Measurements from ENCODE around the gene ELMO1. TPM values are rescaled to one million over a fixed set of nuclear protein-coding genes. Genes with fewer than 3 reads are reported as not detected.

Gene ELMO1, protein sequence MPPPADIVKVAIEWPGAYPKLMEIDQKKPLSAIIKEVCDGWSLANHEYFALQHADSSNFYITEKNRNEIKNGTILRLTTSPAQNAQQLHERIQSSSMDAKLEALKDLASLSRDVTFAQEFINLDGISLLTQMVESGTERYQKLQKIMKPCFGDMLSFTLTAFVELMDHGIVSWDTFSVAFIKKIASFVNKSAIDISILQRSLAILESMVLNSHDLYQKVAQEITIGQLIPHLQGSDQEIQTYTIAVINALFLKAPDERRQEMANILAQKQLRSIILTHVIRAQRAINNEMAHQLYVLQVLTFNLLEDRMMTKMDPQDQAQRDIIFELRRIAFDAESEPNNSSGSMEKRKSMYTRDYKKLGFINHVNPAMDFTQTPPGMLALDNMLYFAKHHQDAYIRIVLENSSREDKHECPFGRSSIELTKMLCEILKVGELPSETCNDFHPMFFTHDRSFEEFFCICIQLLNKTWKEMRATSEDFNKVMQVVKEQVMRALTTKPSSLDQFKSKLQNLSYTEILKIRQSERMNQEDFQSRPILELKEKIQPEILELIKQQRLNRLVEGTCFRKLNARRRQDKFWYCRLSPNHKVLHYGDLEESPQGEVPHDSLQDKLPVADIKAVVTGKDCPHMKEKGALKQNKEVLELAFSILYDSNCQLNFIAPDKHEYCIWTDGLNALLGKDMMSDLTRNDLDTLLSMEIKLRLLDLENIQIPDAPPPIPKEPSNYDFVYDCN
- total RNA-seq, result 120 and 127 TPM in 2 replicates

- intact Hi-C loops (cut with micrococcal nuclease), result loop anchor here (1.0 to 10.0 kb wide), 18 partner anchors 7 to 1756 kb away; partner anchors contain the start of genes EEPD1, SEPTIN7 and STARD3NL
Measured at GRCh38 chr7:37448636-37449361, at the start of gene ELMO1. Gene ELMO1 (minus strand): TSS chr7:37448864. CDS start chr7:37342690, 106,174 bp downstream.

GRCh38 chr7:37497576-37497975 is 48.9 kb upstream of the ELMO1 start:
- intact Hi-C loops (cut with micrococcal nuclease), result loop anchor here (5.0 kb wide), 2 partner anchors 130 to 1010 kb away; no protein-coding TSS in a partner anchor

GRCh38 chr7:37495574-37496184 is 47.0 kb upstream of the ELMO1 start:
- intact Hi-C loops (cut with micrococcal nuclease), result loop anchor here (1.0 to 5.0 kb wide), 7 partner anchors 47 to 1008 kb away; partner anchors contain the start of gene ELMO1

- intact Hi-C loops (cut with micrococcal nuclease), result loop anchor here (1.0 to 5.0 kb wide), 7 partner anchors 46 to 1008 kb away; partner anchors contain the start of gene ELMO1
Measured at GRCh38 chr7:37494926-37495325, 46.3 kb upstream of the ELMO1 start.

- intact Hi-C loops (cut with micrococcal nuclease), result loop anchor here (2.0 kb wide), 1 partner anchor 45 kb away; the partner anchor contains the start of gene ELMO1
Measured at GRCh38 chr7:37493810-37494209, 45.1 kb upstream of the ELMO1 start.

DNA sequence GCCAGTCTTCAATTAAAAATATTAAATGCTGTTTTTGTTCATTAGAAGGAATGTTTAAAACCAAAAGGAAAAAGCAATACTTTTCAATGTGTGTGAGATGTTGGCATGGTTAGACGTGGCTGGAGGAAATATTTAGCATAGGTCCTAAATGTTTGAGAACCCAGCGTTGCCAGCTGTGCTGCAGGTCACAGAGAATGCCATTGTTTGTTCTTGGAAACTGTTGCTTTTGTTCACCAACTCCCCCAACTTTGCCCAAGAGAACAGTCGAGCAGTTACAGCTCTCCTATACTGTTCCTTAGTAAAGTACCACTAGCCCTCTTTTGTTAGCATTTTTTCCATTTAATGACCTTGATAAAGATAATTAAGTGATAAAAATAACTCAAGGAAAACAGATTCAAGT is 44.5 kb upstream of the ELMO1 start:
- intact Hi-C loops (cut with micrococcal nuclease), result no loop called here

- intact Hi-C loops (cut with micrococcal nuclease), result no loop called here
Measured at GRCh38 chr7:37491919-37492694, 43.4 kb upstream of the ELMO1 start.

GRCh38 chr7:37489703-37490102 is 41.0 kb upstream of the ELMO1 start:
- intact Hi-C loops (cut with micrococcal nuclease), result no loop called here

DNA sequence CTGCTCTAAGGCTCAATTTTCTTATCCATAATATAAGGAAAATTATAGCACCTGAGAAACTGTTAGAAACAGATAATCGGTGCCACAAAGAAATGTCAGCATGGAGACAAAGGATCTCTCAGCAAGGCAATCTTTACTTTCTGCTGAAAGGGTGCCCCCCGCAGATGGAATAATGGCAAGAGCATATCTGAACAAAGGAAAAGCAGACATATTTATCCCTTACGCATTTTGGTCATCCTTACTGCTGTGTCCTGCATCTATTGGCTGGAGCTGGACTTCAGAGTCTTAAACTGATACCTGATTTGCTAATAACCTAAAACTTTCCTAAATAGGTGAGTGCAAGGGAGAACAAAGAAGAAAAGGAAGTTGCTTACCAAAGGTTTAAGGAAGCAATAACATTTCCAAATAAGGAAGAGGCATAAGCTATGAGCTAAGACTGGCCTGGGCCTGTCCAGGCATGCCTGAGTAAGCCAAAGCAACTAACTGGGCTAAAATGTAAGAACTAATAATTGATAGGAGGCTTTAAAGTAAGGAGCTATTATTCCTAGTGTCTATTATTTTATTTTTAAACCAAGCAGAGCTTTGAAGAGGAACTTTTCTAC is 39.6 kb upstream of the ELMO1 start:
- intact Hi-C loops (cut with micrococcal nuclease), result no loop called here

GRCh38 chr7:37484426-37485073 is 35.9 kb upstream of the ELMO1 start:
- intact Hi-C loops (cut with micrococcal nuclease), result no loop called here

GRCh38 chr7:37483627-37484026 is 35.0 kb upstream of the ELMO1 start:
- intact Hi-C loops (cut with micrococcal nuclease), result no loop called here

- intact Hi-C loops (cut with micrococcal nuclease), result no loop called here
Measured at GRCh38 chr7:37482953-37483352, 34.3 kb upstream of the ELMO1 start.

DNA sequence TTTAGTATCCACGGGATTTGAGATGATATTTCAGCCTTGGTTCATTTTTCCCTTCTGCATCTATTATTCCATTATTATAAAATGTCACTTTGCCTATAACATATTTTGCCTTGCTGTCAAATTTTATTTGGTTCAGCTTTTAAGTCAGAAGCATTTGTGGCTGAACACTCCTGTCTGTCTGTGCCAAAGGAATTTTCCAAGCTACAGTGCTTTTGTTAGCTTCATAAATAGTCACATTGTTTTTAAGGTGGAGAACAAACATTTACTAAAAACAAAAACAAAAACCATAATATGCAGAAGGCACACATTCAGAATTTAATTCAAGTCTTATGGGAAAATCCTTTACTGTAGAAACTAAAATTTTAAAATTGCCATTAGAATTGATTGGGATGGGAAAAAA is 33.8 kb upstream of the ELMO1 start:
- intact Hi-C loops (cut with micrococcal nuclease), result no loop called here

DNA sequence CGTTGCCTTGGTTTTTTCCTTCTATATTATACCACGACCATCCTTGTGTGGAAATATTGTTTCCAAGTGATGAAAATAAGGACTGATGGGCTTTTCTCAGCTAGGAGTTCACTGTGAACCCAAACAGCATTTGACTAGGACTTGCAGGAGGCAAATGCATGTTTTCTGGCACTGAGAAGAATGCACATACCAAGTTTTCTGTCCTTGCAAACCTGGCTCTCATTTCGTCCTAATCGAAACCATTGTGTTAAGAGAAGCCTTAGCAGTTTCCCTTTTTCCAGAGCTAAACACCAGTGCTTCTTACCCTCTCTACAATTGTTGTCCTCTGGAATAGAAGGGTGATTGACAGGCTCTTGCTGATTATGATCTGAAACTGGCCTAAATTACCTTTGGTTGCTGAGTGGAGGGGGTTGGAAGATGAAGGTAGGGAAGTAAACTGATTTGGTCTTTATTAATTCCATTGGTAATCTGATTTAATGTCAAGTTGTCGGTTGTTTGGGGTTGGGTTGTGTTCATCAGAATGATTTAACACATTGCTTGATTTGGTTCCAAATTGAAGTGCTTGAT is 33.1 kb upstream of the ELMO1 start:
- intact Hi-C loops (cut with micrococcal nuclease), result no loop called here

DNA sequence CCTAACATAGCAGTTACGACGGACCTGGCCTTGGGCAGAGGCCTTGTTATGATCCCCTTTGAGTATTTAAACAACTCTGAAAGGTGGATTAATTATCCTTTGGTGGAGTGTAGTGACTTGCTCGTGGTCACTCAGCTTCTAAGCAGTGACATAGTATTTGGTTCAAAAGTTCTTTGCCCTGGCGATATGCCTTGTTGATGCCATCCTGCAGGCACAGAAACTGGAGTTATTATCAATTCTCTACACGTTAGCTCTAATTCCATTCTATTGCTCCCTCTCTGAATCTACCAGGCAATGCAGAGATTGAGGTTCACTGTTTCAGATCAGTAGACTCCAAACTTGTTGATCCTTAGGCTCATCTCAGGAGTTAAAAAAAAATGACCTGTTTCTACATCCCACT is 32.5 kb upstream of the ELMO1 start:
- intact Hi-C loops (cut with micrococcal nuclease), result no loop called here

- intact Hi-C loops (cut with micrococcal nuclease), result no loop called here
Measured at GRCh38 chr7:37480041-37481031, 31.7 kb upstream of the ELMO1 start.

DNA sequence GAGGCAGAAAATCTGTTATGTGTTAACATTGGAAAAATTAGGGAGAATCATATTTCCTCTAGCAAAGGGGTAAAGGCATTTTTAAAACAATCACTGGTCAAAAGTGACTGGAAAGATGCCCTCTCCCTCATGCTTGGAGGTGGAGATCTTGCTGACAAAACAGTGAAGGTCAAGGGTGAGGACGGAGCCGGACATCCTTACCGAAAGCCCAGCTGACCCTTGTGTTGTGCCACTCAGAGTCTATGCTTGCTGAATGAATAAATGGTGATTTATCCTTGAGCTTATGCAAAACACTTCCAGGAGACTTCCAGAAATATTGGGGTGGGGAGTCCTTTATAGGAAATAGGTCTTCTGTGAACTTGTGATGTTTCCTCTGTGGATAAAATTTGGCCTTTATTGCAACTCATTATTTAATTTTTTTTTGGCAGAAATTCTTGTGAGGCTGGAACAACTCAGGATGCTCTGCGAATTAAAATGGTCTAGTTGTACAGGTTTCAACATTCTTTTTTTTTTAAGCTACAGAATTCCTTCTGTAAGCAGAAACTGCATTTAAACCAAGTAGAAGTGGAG is 28.3 kb upstream of the ELMO1 start:
- intact Hi-C loops (cut with micrococcal nuclease), result no loop called here

Data from T-helper 1 cell treated with Interleukin-12 subunit alpha and Interleukin-12 subunit beta and Interleukin-4 antibody, amounts not matched to agents 30 ng/mL and 1 ng/mL, for 36 hours (primary cell).